ENCODE data around the gene ELOVL5.

Gene ELOVL5

DNA sequence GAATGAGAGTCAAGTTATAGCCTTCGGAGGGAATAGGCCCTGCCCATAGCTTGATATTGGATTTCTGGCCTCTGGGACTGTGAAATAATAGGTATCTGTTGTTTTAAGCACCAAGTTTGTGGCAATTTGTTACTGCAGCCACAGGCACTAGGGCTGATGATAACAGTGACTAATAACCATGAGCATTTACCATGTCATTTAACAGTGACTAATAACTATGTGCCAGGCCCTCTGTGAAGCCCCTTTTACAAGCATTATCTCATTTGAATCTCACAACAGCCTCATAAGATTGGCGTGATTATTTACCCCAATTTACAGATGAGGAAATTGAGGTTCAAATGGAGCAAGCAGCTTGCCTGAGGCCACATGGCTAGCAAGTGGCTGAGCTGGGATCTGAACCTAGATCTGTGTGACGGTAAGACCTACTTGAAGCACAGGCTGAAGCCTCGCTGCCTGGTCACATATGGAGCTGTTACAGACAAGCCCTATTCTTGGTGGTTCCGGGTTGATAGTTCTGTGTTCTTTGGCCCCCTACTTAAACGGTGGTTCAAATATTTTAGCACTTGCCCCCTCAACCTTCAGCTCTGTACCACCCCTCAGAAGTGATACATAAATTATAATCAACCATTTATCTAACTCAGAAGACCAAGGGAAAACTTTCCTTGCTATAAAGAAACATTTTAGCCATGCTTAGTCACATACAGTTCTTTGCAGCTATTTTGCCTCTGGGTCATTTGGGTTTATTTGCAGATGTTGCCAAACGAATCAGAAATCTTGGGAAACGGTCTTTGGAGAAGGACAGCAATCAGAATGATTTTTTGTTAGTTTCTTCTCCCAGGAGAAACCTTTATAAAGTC is 98.3 kb downstream of the ELOVL5 start:
- no peak overlapping the region for H3K4me2 ChIP-seq (ENCODE audit: low read length, poor library complexity, severe bottlenecking)
- H3K36me3 ChIP-seq (ENCODE audit: control insufficient read depth in 1 of 2, insufficient read depth in 2 of 2, low read depth in 1 of 2, low read length in 2 of 2), result no peaks in the 10 kb centered on the region

DNA sequence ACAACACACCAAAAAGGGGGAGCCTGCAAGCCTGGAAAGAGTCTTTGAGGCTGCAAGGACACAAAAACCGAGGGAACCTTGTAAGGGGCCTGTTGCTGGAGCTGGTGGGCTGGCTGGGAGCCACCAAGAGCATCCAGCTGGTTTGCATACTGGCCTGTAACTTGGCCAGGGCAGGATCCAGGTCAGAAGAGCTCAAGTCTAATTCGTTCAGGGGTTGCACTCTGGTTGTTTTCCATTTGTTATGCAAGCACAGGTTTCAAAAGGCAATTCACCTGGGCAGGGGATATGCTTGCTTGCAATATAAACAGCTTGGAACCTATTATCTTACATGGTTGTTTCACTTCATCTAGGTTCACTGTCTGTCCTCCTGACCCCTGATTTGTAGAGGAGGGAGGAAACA is 101.8 kb downstream of the ELOVL5 start:
- peaks cover 4% of the 10 kb centered on the region for H3K4me1 ChIP-seq (ENCODE audit: control insufficient read depth, insufficient read depth, low read depth, low read length)
- no peak for DNase-seq
- no peak overlapping the region for H2BK12ac ChIP-seq (ENCODE audit: low read length in 2 of 2)
- H3K4ac ChIP-seq (ENCODE audit: low read depth in 1 of 2, low read length in 2 of 2), result no peak overlapping the region
- no peak overlapping the region for H2AFZ ChIP-seq (ENCODE audit: low read depth, low read length)
- no peak overlapping the region for H4K91ac ChIP-seq (ENCODE audit: low read length)
- no peak overlapping the region for H2AK5ac ChIP-seq (ENCODE audit: low read length, severe bottlenecking)
- no peak overlapping the region for H3K23ac ChIP-seq (ENCODE audit: low read length in 2 of 2)
- no peak overlapping the region for H4K8ac ChIP-seq (ENCODE audit: low read length)
- H3K9ac ChIP-seq (ENCODE audit: low read length), result no peak overlapping the region
- no peaks in the 10 kb centered on the region for H3K36me3 ChIP-seq (ENCODE audit: control insufficient read depth in 1 of 2, insufficient read depth in 2 of 2, low read depth in 1 of 2, low read length in 2 of 2)
- WGBS, result 49% methylated on average over 2 of the region's 2 CpGs
- no peaks in the 10 kb centered on the region for H3K79me1 ChIP-seq (replicated peaks; ENCODE audit: low read length, poor library complexity, severe bottlenecking)
- no peaks in the 10 kb centered on the region for H3K27me3 ChIP-seq (ENCODE audit: control insufficient read depth in 1 of 2, insufficient read depth in 1 of 2, low read length in 2 of 2)
- no peak overlapping the region for H3K18ac ChIP-seq (ENCODE audit: low read depth in 1 of 2, low read length in 2 of 2)
- no peak overlapping the region for H3K14ac ChIP-seq (ENCODE audit: low read length in 2 of 2)
- no peak overlapping the region for H3K4me2 ChIP-seq (ENCODE audit: low read length, poor library complexity, severe bottlenecking)
- H2BK15ac ChIP-seq (ENCODE audit: low read depth, poor library complexity, severe bottlenecking), result no peak overlapping the region
- H3K9me3 ChIP-seq (ENCODE audit: control insufficient read depth, low read length), result no peaks in the 10 kb centered on the region
- no peak overlapping the region for H2BK120ac ChIP-seq (ENCODE audit: low read depth, low read length)
- no peak overlapping the region for H2BK5ac ChIP-seq (ENCODE audit: low read depth, low read length, poor library complexity, severe bottlenecking)
- no peak overlapping the region for H3K27ac ChIP-seq (ENCODE audit: low read length, poor library complexity, severe bottlenecking)
- no peak overlapping the region for H3K4me3 ChIP-seq (ENCODE audit: insufficient read depth in 1 of 2, low read depth in 1 of 2, low read length in 2 of 2)

More for the DNA sequence above, 98.3 kb downstream of the ELOVL5 start:
- no peak overlapping the region for H2BK120ac ChIP-seq (ENCODE audit: low read depth, low read length)
- whole genome bisulfite sequencing, result 88% methylated on average over 8 of the region's 8 CpGs
- no peak overlapping the region for H3K18ac ChIP-seq (ENCODE audit: low read depth in 1 of 2, low read length in 2 of 2)
- peak overlapping the region; percentile 19 for H3K27ac ChIP-seq (ENCODE audit: low read length, poor library complexity, severe bottlenecking)
- peak overlapping the region; percentile 49 for H3K9ac ChIP-seq (ENCODE audit: low read length)
- H3K23ac ChIP-seq (ENCODE audit: low read length in 2 of 2), result no peak overlapping the region
- no peaks in the 10 kb centered on the region for H3K9me3 ChIP-seq (ENCODE audit: control insufficient read depth, low read length)
- H2AFZ ChIP-seq (ENCODE audit: low read depth, low read length), result no peak overlapping the region
- H2BK12ac ChIP-seq (ENCODE audit: low read length in 2 of 2), result no peak overlapping the region
- H4K8ac ChIP-seq (ENCODE audit: low read length), result no peak overlapping the region
- H2BK15ac ChIP-seq (ENCODE audit: low read depth, poor library complexity, severe bottlenecking), result no peak overlapping the region
- peaks cover 3% of the 10 kb centered on the region for H3K4me1 ChIP-seq (ENCODE audit: control insufficient read depth, insufficient read depth, low read depth, low read length)
- no peaks in the 10 kb centered on the region for H3K79me1 ChIP-seq (replicated peaks; ENCODE audit: low read length, poor library complexity, severe bottlenecking)
- H3K4ac ChIP-seq (ENCODE audit: low read depth in 1 of 2, low read length in 2 of 2), result no peak overlapping the region
- peak overlapping the region; percentile 1 for H2AK5ac ChIP-seq (ENCODE audit: low read length, severe bottlenecking)
- no peak overlapping the region for H3K4me3 ChIP-seq (ENCODE audit: insufficient read depth in 1 of 2, low read depth in 1 of 2, low read length in 2 of 2)
- H3K14ac ChIP-seq (ENCODE audit: low read length in 2 of 2), result no peak overlapping the region
- DNase-seq, result peak; percentile 29
- no peaks in the 10 kb centered on the region for H3K27me3 ChIP-seq (ENCODE audit: control insufficient read depth in 1 of 2, insufficient read depth in 1 of 2, low read length in 2 of 2)
- no peak overlapping the region for H4K91ac ChIP-seq (ENCODE audit: low read length)
- H2BK5ac ChIP-seq (ENCODE audit: low read depth, low read length, poor library complexity, severe bottlenecking), result no peak overlapping the region

DNA sequence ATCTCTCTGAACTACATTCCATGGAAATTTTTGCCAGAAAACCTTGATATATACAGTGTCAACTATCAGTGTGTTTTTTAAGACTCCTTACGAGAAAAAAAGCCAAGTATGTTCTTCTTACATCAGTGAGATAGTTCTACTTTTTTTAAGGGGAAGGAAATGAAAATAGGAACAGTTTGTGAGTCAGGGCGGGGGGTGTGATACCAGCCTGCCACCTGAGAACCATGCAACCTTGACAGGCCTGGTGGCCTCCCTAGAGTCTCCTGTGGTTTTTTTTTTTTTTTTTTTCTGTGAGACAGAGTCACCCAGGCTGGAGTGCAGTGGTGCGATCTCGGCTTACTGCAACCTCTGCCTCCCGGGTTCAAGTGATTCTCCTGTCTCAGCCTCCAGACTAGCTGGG is 103.8 kb downstream of the ELOVL5 start:
- no peak overlapping the region for H2BK12ac ChIP-seq (ENCODE audit: low read length in 2 of 2)
- H3K79me1 ChIP-seq (replicated peaks; ENCODE audit: low read length, poor library complexity, severe bottlenecking), result no peaks in the 10 kb centered on the region
- H3K27me3 ChIP-seq (ENCODE audit: control insufficient read depth in 1 of 2, insufficient read depth in 1 of 2, low read length in 2 of 2), result no peaks in the 10 kb centered on the region
- no peak overlapping the region for H2AK5ac ChIP-seq (ENCODE audit: low read length, severe bottlenecking)
- no peak overlapping the region for H3K18ac ChIP-seq (ENCODE audit: low read depth in 1 of 2, low read length in 2 of 2)
- H3K4me3 ChIP-seq (ENCODE audit: insufficient read depth in 1 of 2, low read depth in 1 of 2, low read length in 2 of 2), result no peak overlapping the region
- H3K4ac ChIP-seq (ENCODE audit: low read depth in 1 of 2, low read length in 2 of 2), result no peak overlapping the region
- no peak overlapping the region for H3K9ac ChIP-seq (ENCODE audit: low read length)
- no peak overlapping the region for H4K91ac ChIP-seq (ENCODE audit: low read length)
- WGBS, result 96% methylated on average over 5 of the region's 5 CpGs
- H3K27ac ChIP-seq (ENCODE audit: low read length, poor library complexity, severe bottlenecking), result no peak overlapping the region
- peaks cover 2% of the 10 kb centered on the region for H3K4me1 ChIP-seq (ENCODE audit: control insufficient read depth, insufficient read depth, low read depth, low read length)
- H2BK5ac ChIP-seq (ENCODE audit: low read depth, low read length, poor library complexity, severe bottlenecking), result no peak overlapping the region
- H4K8ac ChIP-seq (ENCODE audit: low read length), result no peak overlapping the region
- no peak overlapping the region for H2AFZ ChIP-seq (ENCODE audit: low read depth, low read length)
- H3K36me3 ChIP-seq (ENCODE audit: control insufficient read depth in 1 of 2, insufficient read depth in 2 of 2, low read depth in 1 of 2, low read length in 2 of 2), result no peaks in the 10 kb centered on the region
- no peak overlapping the region for H3K14ac ChIP-seq (ENCODE audit: low read length in 2 of 2)
- no peak overlapping the region for H3K4me2 ChIP-seq (ENCODE audit: low read length, poor library complexity, severe bottlenecking)
- DNase-seq, result no peak
- no peak overlapping the region for H2BK15ac ChIP-seq (ENCODE audit: low read depth, poor library complexity, severe bottlenecking)
- H3K9me3 ChIP-seq (ENCODE audit: control insufficient read depth, low read length), result no peaks in the 10 kb centered on the region
- H2BK120ac ChIP-seq (ENCODE audit: low read depth, low read length), result no peak overlapping the region
- H3K23ac ChIP-seq (ENCODE audit: low read length in 2 of 2), result no peak overlapping the region

DNA sequence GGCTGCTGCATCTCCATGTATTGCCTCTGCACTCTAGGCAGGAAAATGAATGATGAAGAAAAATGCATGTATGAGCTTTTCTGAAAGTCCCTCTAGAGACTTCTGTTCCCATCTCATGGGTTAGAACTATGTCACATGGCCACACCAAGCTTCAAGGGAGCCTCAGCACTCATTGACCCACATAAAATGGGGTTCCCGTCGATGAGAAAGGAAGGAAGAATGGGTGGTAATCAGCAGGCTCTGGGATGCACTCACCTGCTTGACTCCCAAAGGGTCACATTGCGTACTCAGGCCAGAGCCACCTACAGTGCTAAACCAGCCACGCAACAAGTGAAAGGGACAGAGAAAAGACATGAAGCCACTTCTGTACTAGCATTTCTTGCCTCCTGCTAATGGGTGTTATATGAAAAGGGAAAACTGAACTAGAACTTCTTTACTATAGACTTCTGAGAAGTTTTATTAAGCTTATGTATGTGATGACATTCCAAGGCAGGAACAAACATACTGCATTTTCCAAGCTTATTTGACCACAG is 104.3 kb downstream of the ELOVL5 start:
- no peak overlapping the region for H3K14ac ChIP-seq (ENCODE audit: low read length in 2 of 2)
- H4K91ac ChIP-seq (ENCODE audit: low read length), result no peak overlapping the region
- no peak for DNase-seq
- H3K36me3 ChIP-seq (ENCODE audit: control insufficient read depth in 1 of 2, insufficient read depth in 2 of 2, low read depth in 1 of 2, low read length in 2 of 2), result no peaks in the 10 kb centered on the region
- H3K23ac ChIP-seq (ENCODE audit: low read length in 2 of 2), result peak overlapping the region in 1 of 2 experiments; percentile 31
- H2BK12ac ChIP-seq (ENCODE audit: low read length in 2 of 2), result no peak overlapping the region
- no peak overlapping the region for H3K4me2 ChIP-seq (ENCODE audit: low read length, poor library complexity, severe bottlenecking)
- H2AFZ ChIP-seq (ENCODE audit: low read depth, low read length), result no peak overlapping the region
- H3K9ac ChIP-seq (ENCODE audit: low read length), result no peak overlapping the region
- no peaks in the 10 kb centered on the region for H3K79me1 ChIP-seq (replicated peaks; ENCODE audit: low read length, poor library complexity, severe bottlenecking)
- H3K9me3 ChIP-seq (ENCODE audit: control insufficient read depth, low read length), result no peaks in the 10 kb centered on the region
- no peaks in the 10 kb centered on the region for H3K27me3 ChIP-seq (ENCODE audit: control insufficient read depth in 1 of 2, insufficient read depth in 1 of 2, low read length in 2 of 2)
- H3K18ac ChIP-seq (ENCODE audit: low read depth in 1 of 2, low read length in 2 of 2), result no peak overlapping the region
- no peak overlapping the region for H4K8ac ChIP-seq (ENCODE audit: low read length)
- H2BK120ac ChIP-seq (ENCODE audit: low read depth, low read length), result no peak overlapping the region
- H2BK15ac ChIP-seq (ENCODE audit: low read depth, poor library complexity, severe bottlenecking), result no peak overlapping the region
- H2BK5ac ChIP-seq (ENCODE audit: low read depth, low read length, poor library complexity, severe bottlenecking), result no peak overlapping the region
- 95% methylated on average over 3 of the region's 4 CpGs for WGBS
- no peak overlapping the region for H2AK5ac ChIP-seq (ENCODE audit: low read length, severe bottlenecking)
- no peak overlapping the region for H3K27ac ChIP-seq (ENCODE audit: low read length, poor library complexity, severe bottlenecking)
- H3K4ac ChIP-seq (ENCODE audit: low read depth in 1 of 2, low read length in 2 of 2), result no peak overlapping the region
- no peak overlapping the region for H3K4me3 ChIP-seq (ENCODE audit: insufficient read depth in 1 of 2, low read depth in 1 of 2, low read length in 2 of 2)
- H3K4me1 ChIP-seq (ENCODE audit: control insufficient read depth, insufficient read depth, low read depth, low read length), result peaks cover 2% of the 10 kb centered on the region
